Stimulated activated CD8-positive, alpha-beta memory T cell treated with anti-CD3 and anti-CD28 coated beads, Interleukin-4, amount 100 ng/mL, for 24 hours (primary cell): ENCODE data around the gene BYSL.

Experiments used
- DNase-seq: peaks from one replicate; pipeline ENCODE4 v3.0.0-alpha.2; 2020; ENCODE audit warnings: low read depth

The BYSL gene

GRCh38 chr6:41914869-41915530, 6.3 kb upstream of the BYSL start:
- DNase-seq: no peak

- no peak for DNase-seq
These were observed 3.8 kb upstream of the BYSL start for GRCh38 chr6:41917528-41917927.

- no peak for DNase-seq
These were observed 356 bp downstream of the BYSL start for GRCh38 chr6:41921712-41921998.

DNA sequence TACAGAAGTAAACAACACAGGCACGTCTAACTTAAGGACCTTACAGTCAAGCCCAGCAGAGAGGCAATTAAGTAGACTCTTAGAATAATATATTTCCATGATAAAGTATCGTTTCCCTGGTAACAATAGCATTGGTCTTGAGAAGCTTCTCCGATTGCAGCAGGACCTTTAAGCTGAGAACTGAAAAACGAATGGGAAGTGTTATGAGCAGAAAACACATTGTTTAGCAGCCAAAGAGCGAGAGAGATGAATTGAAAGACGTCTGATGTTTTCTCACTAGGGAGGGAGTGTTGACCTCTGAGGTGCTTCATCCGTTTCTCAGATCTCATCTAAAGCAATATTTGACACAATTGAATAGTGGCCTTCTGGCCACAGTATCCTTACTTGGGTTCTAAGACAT, 855 bp downstream of the BYSL start:
- no peak for DNase-seq

DNA sequence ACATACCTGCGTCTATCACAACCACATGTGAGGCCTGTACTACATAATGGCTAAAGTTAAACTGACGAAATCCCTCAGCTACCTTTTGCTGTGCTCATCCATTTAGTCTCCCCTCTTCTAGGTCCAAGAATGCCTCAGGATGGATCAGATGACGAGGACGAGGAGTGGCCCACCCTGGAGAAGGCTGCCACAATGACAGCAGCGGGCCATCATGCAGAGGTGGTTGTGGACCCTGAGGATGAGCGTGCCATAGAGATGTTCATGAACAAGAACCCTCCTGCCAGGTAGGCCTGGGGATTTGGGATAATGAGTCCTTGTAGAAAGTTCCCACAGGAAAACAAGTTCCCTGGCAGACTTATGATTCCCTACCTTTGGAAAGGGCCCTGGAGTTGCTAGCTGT, 6.0 kb downstream of the BYSL start:
- DNase-seq: no peak

DNA sequence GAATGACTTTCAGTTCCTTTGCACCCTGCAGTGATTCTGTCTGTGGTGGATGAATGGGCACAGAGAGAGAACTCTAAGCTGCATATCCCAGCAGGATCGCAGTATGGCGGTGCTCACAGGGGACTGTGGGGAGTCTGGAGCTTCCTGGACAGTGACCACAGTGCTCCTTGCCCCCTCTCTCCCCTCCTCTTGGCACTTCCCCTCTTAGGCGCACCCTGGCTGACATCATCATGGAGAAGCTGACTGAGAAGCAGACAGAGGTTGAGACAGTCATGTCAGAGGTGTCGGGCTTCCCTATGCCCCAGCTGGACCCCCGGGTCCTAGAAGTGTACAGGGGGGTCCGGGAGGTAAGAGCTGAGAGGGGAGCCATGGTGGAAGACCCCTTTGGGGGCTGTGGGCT, 8.6 kb downstream of the BYSL start:
- no peak for DNase-seq

- no peak for DNase-seq
These were observed 10.5 kb downstream of the BYSL start for GRCh38 chr6:41931792-41932191.

DNA sequence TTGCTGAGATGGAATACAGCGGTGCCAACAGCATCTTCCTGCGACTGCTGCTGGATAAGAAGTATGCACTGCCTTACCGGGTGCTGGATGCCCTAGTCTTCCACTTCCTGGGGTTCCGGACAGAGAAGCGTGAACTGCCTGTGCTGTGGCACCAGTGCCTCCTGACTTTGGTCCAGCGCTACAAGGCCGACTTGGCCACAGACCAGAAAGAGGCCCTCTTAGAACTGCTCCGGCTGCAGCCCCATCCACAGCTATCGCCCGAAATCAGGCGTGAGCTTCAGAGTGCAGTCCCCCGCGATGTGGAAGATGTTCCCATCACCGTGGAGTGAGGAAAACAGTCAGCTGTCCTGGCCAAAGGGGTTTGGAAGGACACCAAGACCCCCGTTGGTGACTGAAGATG, 11.1 kb downstream of the BYSL start:
- DNase-seq: no peak

- DNase-seq: no peak
These were observed 13.2 kb downstream of the BYSL start for GRCh38 chr6:41934278-41935192.

GRCh38 chr6:41935193-41935574, 13.9 kb downstream of the BYSL start:
- no peak for DNase-seq

GRCh38 chr6:41935685-41936072, 14.4 kb downstream of the BYSL start:
- DNase-seq: no peak

- peak; percentile 64 for DNase-seq
These were observed 15.0 kb downstream of the BYSL start for GRCh38 chr6:41936073-41936837.

- no peak for DNase-seq
These were observed 16.2 kb downstream of the BYSL start for GRCh38 chr6:41937472-41937860.

DNA sequence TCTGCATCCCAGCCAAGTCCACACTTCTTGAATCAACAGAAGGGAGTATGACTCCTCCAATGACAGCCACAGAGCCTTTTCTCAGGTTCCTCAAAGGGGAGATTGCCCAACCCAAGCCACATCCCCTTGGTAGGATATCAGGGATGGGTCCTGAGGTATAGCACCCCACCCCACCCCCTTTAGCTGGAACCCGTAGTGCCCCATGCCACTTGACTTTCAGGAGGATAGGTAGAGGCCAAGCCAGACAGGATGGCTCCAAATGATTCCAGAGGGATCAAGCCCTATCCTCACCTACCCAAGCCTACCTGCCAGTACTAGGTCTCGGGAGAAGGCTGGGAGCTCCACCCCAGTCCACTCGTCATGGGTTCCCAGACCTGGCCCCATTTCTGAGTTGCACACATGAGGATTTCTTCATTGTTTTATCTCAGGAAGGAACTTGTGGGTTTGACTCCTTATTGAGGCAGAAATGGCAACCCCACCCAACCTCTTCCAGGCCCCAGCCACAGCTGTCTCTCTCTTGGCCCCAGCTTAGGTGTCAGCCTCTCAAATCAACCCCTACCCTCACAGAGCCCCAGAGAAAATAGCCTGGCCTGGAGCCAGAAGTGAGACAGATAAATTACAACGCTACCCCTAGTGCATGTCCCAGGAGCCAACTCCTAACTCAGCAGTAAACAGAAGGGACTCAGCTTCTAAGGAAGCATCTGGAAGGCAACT, 16.7 kb downstream of the BYSL start:
- DNase-seq: no peak

DNA sequence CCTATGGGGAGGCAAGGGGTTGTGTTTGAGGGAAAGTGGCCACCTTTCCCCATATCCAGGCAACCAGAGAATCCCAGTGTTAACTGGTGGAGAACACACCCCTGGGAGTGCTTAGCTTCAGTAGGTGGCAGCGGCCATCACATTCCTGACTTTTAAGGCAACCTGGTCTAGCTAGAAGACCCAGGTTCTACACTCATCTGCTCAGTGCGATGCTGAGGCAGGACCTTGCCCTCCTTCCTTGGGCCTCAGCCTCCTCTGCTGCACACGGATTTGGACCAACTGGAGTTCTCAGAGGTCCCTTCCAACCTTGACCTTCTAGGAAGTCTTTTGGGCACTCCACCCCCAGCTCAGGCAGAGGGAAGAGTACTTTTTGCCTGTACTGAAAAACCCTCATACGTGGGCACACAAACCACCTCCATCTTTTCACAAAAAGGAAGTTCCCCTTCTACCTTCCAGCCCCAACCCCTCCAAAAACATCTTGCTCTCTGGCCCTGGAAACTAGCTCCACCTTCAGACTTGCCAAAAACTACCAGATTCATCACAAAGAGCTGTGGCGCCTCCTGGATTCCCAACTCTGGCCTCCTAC, 17.4 kb downstream of the BYSL start:
- no peak for DNase-seq

DNA sequence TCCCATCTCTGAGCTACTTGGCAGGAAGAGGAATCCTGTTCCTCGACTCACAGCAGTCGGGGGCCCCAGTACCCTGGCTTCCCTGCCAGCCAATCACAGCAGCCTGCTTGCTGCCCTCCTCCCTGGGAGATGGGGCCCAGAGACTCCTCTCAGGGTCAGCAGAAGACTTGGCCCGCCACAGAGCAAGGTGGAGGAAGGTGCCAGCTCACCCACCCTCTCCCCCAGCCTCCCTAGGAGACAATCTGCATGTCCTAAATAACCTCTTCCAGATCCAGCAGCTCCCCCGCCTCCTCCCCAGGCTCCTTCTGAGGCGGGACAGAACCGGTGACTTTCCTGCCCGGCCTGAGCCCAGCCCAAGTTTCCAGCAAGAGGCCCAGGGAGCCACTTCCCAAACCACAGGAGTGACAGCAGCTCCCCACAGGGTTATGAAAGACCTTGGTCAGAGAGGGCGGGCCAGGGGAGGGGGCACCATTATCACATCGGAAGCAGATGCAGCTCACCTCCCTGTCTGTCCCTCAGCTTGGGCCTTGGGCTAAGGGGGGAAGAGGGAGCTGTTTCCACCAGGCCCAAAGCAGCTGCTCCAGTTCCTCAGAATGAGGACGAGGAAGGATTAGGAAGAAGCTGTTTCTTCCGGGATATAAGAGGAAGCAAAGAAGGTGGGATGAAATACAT, 18.0 kb downstream of the BYSL start:
- DNase-seq: no peak

DNA sequence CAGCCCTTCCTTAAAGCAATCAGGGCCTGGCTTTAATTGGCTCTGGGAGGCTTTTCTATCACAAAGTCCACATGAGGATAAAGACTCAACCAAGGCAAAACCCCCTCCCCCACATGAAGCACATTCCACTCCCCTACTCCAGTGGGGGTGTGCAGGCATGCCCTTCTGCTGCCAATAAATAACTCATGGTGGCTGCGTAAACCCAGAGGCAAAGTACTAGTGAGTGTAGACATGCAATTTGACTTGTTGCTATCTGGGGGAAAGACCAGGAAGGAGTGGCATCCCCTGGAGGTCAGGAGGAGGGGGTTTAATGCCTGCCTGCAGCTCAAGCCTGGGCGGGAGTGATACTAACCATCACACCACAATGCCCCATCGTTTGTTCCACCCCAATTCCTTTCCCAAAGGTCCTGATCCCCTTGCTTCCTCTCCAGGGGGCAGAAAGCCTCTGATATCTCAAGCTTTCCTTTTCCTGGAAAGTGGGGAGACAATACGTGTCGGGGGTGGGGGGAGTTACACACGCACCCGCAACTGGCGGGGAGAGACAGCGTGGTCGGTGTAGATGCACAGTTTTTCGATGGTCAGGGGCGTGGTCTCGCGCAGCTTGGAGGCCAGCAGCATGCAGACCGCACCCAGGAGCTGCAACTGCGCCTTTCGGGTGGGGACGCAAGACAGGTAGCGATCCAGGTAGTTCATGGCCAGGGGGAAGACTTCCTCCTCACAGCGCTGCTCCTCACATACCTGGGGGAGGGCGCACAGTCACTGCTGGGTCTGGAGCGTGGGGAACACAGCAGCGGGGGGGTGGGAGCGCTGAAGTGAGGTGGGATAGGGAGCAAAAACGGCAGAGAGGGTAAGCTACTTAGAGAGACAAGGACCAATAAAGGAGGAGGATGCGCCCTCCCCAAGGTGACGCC, 18.8 kb downstream of the BYSL start:
- no peak for DNase-seq

GRCh38 chr6:41940759-41941279, 19.5 kb downstream of the BYSL start:
- no peak for DNase-seq

DNA sequence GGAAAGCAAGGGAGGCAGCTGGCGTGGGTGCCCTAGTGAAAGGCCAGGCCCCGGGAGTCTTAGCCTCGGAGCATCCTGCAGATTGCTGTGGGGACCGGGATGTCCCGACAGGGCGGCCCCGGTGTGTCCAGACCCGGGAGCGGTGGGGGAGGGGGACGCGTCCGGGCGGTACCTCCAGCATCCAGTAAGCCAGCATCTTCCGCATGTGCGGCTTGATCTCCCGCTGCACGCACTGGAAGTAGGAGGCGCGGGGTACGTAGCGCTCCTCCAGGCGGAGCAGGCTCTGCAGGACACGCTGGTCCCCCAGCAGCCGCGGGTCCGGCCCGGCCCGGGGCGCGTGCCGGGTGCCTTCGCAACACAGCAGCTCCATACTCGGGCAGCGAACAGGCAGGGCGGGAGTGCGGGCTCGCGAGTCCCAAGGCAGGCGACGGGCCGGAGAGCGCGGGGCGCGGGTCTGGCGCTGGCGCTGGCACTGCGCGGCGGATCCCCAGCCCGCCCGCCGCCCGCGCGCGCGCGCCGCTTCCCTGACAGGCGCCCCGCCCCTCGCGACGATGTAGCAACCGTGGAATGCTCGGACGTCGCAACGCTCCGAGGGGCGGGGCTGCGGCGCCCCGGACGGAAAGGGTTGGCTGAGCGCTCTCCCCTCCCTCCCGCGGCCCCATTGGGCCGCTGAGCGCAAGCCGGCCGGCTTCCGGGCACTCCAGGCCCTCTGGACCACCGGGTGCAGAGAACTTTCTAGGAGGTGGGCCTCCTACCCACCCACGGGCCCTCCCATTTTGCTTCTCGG, 20.2 kb downstream of the BYSL start, which contains the start of gene CCND3:
Gene CCND3, minus strand, starts transcription at position 529 of the 787 bp plus-strand sequence. Its CDS starts 159 bp downstream, at position 370.
- peak; percentile 91 for DNase-seq
